ENCODE results near the gene NINL. TPM values are rescaled to one million over a fixed set of nuclear protein-coding genes. Genes with fewer than 3 reads are reported as not detected.

The NINL gene
- total and polyA plus RNA-seq, 2 of the 8 experiments (the other 6 are each of a cell fraction or from before 2014, with no cell fraction given), result 15.3 to 30.0 TPM

- H3K36me3 ChIP-seq (ENCODE audit: control insufficient read depth in 2 of 4, insufficient read depth in 4 of 4, low read length in 3 of 4), result peaks cover 0 to 14% (median 4%) of the 10 kb centered on the region in 4 experiments; a peak in 3 of 8 replicates
- no peak overlapping the region for H3K23ac ChIP-seq (ENCODE audit: insufficient read length)
- H3K14ac ChIP-seq (ENCODE audit: insufficient read length), result no peak overlapping the region
- no peak overlapping the region for H3K56ac ChIP-seq (replicated peaks; ENCODE audit: insufficient read length, low read depth, low read length)
- CTCF ChIA-PET (ENCODE audit: partially characterized antibody), result interaction anchor here (1.0 to 1.9 kb wide), 4 partner anchors 12 to 51 kb away, joined by 3 to 5 read pairs (median 4); no protein-coding TSS in a partner anchor
- no peak overlapping the region for H2BK5ac ChIP-seq (ENCODE audit: low read depth, low read length)
- H3K9ac ChIP-seq (replicated peaks in 1 of 4; ENCODE audit: extremely low read depth in 1 of 4, low read depth in 3 of 4, low read length in 3 of 4), result no peak overlapping the region
- no peaks in the 10 kb centered on the region for H3K9me3 ChIP-seq (ENCODE audit: insufficient read depth in 2 of 2, low read depth in 1 of 2, low read length in 1 of 2)
- H3K27me3 ChIP-seq (replicated peaks in 1 of 4; ENCODE audit: control insufficient read depth in 3 of 4, extremely low read depth in 1 of 4, insufficient read depth in 3 of 4, low read length in 3 of 4), result no peaks in the 10 kb centered on the region
- H4K91ac ChIP-seq (replicated peaks; ENCODE audit: insufficient read length, low read length), result no peak overlapping the region
- POLR2A ChIA-PET (ENCODE audit: partially characterized antibody), result no interaction called here
- DNase-seq (ENCODE audit: low read depth in 1 of 2, low spot score in 2 of 2) (no peak), FAIRE-seq (no peak)
- no peaks in the 10 kb centered on the region; the same call in 1 of the 2 replicates for H3K79me1 ChIP-seq (ENCODE audit: low read depth, low read length)
- no peak overlapping the region for H2BK12ac ChIP-seq (ENCODE audit: low read depth, low read length)
- no peak overlapping the region for H2BK120ac ChIP-seq (replicated peaks; ENCODE audit: low read depth, low read length)
- H2AK5ac ChIP-seq (ENCODE audit: low read depth, low read length), result no peak overlapping the region
- no peak overlapping the region for H2AFZ ChIP-seq (ENCODE audit: low read length)
- H4K8ac ChIP-seq (ENCODE audit: extremely low read depth, insufficient read depth, low read length), result no peak overlapping the region; the same call in 1 of the 2 replicates
- H4K20me1 ChIP-seq (replicated peaks in 1 of 2; ENCODE audit: control insufficient read depth in 1 of 2, insufficient read depth in 2 of 2, low read length in 2 of 2), result peaks cover 0 to 5% of the 10 kb centered on the region in 2 experiments
- H3K4me2 ChIP-seq (ENCODE audit: insufficient read depth in 1 of 2, low read depth in 2 of 2, low read length in 2 of 2), result no peak overlapping the region
- no peak overlapping the region for H3K4me3 ChIP-seq (ENCODE audit: extremely low read depth in 1 of 4, insufficient read depth in 2 of 4, low read depth in 3 of 4, low read length in 4 of 4)
- H4K5ac ChIP-seq (ENCODE audit: insufficient read length, low read depth, low read length), result no peak overlapping the region
- peaks cover 0 to 27% of the 10 kb centered on the region in 2 experiments; a peak in 2 of 4 replicates for H3K79me2 ChIP-seq (ENCODE audit: control insufficient read depth in 1 of 2, insufficient read depth in 2 of 2, low read length in 2 of 2)
- H2BK15ac ChIP-seq (ENCODE audit: low read length), result no peak overlapping the region
- H3K4ac ChIP-seq (replicated peaks; ENCODE audit: insufficient read length, low read depth, low read length), result no peak overlapping the region
- H3K27ac ChIP-seq (ENCODE audit: low read depth, low read length), result no peak overlapping the region
- WGBS, 2 experiments (ENCODE audit: extremely low coverage in 1 of 2, insufficient coverage in 1 of 2, insufficient read length in 1 of 2, insufficient replicate concordance in 2 of 2, low coverage in 1 of 2, low lambda C conversion rate in 2 of 2, missing lambda C conversion rate in 1 of 2), result 86% methylated on average over 9 of the region's 9 CpGs; no CpG with 5 or more reads in 1 of the 2 experiments
- peaks cover 0 to under 1% (median under 1%) of the 10 kb centered on the region in 4 experiments; a peak in 3 of 7 replicates for H3K4me1 ChIP-seq (replicated peaks in 1 of 4; ENCODE audit: control insufficient read depth in 3 of 4, insufficient read depth in 4 of 4, low read length in 3 of 4)
- H2BK20ac ChIP-seq (ENCODE audit: low read length), result no peak overlapping the region
- no peaks in the 10 kb centered on the region for H3K23me2 ChIP-seq (ENCODE audit: low read depth, low read length)
- no peak overlapping the region for H3K18ac ChIP-seq (ENCODE audit: extremely low read depth, low read length)
- no peak for TF ChIP-seq GABPA (IDR thresholded peaks at IDR 0.05; ENCODE audit: borderline replicate concordance, insufficient read depth, low read length)
- no peak for TF ChIP-seq SP1 (IDR thresholded peaks at IDR 0.05; ENCODE audit: low read depth, low read length)
- TF ChIP-seq RAD21 (IDR thresholded peaks at IDR 0.05 in 1 of 2, conservative IDR thresholded peaks at IDR 0.05 in 1 of 2; ENCODE audit: low read depth in 2 of 2, low read length in 2 of 2), result no peak
- no peak for TF ChIP-seq NRF1 (IDR thresholded peaks at IDR 0.05; ENCODE audit: low read depth, low read length)
- no peak for TF ChIP-seq TEAD4 (IDR thresholded peaks at IDR 0.05; ENCODE audit: low read depth, low read length)
- TF ChIP-seq HDAC2 (IDR thresholded peaks at IDR 0.05; ENCODE audit: borderline replicate concordance in 1 of 2, low read depth in 2 of 2, low read length in 2 of 2), result no peak
- no peak for TF ChIP-seq RFX5 (IDR thresholded peaks at IDR 0.05; ENCODE audit: borderline replicate concordance, low read depth, low read length)
- TF ChIP-seq CHD2 (IDR thresholded peaks at IDR 0.05; ENCODE audit: low read length), result no peak
- no peak for TF ChIP-seq BACH1 (IDR thresholded peaks at IDR 0.05; ENCODE audit: low read length)
- no peak for TF ChIP-seq SP2 (IDR thresholded peaks at IDR 0.05; ENCODE audit: low read length)
- TF ChIP-seq NANOG (IDR thresholded peaks at IDR 0.05; ENCODE audit: insufficient read depth, low read depth, low read length, poor library complexity, severe bottlenecking), result no peak
- no peak for TF ChIP-seq KDM5A (IDR thresholded peaks at IDR 0.05; ENCODE audit: low read length)
- no peak for TF ChIP-seq HDAC6 (IDR thresholded peaks at IDR 0.05; ENCODE audit: low read depth, low read length)
- TF ChIP-seq POLR2A (IDR thresholded peaks at IDR 0.05; ENCODE audit: control extremely low read depth in 1 of 2, low read depth in 2 of 2, low read length in 2 of 2), result no peak
Observed at GRCh38 chr20:25526446-25526845, 58.9 kb downstream of the NINL start.
